ENCODE results near the gene MRTFA.

DNA sequence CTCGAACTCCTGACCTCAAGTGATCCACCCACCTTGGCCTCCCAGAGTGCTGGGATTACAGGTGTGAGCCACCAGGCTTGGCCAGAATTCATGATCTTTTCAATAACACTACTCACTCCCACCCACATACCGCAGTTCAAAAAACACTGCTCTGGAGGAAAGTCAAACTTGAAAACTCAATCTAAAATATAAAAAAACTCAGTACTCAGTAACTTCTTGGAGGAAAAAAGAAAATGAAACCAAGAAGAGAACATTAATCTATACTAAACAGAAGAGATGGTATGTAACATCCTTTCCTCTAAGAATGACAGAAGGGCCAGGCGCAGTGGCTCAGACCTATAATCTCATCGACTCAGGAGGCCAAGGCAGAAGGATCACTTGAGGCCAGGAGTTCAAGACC, 58.3 kb downstream of the MRTFA start:
- no peak for TF ChIP-seq GATA2 (IDR thresholded peaks at IDR 0.05; ENCODE audit: low read depth, low read length)
- no peak for TF ChIP-seq GATA3 (IDR thresholded peaks at IDR 0.05; ENCODE audit: low read depth, low read length)
